CD14-positive monocyte (primary cell): Measurements from ENCODE around the gene BROX. TPM values are rescaled to one million over a fixed set of nuclear protein-coding genes. Genes with fewer than 3 reads are reported as not detected.
A peak's percentile ranks its signal among the peaks of the same experiment; 100 is the strongest.

Experiments used
- DNase-seq, 3 donors: peaks; one replicate each; pipeline ENCODE4 v3.0.0-alpha.2; 2011 to 2022
- H2AFZ ChIP-seq: 2 replicates; pipeline ENCODE4 v1.6.0; 2012; ENCODE audit warnings: mild to moderate bottlenecking, low read depth, low read length, inconsistent platforms; ENCODE audit not compliant: insufficient read depth, poor library complexity, severe bottlenecking
- H3K27ac ChIP-seq, 2 donors: 1 replicate in 1 of 2; 2 replicates in 1 of 2; pipeline ENCODE4 v1.5.1; 2012 to 2013; ENCODE audit warnings: low read length in 2 of 2, control low read depth in 1 of 2, inconsistent platforms in 1 of 2, low read depth in 1 of 2, mild to moderate bottlenecking in 1 of 2
- H3K27me3 ChIP-seq, 2 donors: one replicate each; pipeline versions ENCODE4 v1.6.0 to v1.6.1; 2011 to 2013; ENCODE audit warnings: low read length in 2 of 2; ENCODE audit not compliant: control insufficient read depth in 2 of 2, insufficient read depth in 2 of 2
- H3K36me3 ChIP-seq, 2 donors: replicated peaks in 1 of 2; 1 replicate in 1 of 2; 2 replicates in 1 of 2; pipeline versions ENCODE4 v1.5.1 to v1.6.1; 2012 to 2013; ENCODE audit warnings: low read length in 2 of 2, control low read depth in 1 of 2, inconsistent platforms in 1 of 2, mild to moderate bottlenecking in 1 of 2; ENCODE audit not compliant: insufficient read depth in 2 of 2, control insufficient read depth in 1 of 2
- H3K4me1 ChIP-seq, 2 donors: 1 replicate in 1 of 2; 2 replicates in 1 of 2; pipeline versions ENCODE4 v1.5.1 to v1.6.1; 2012 to 2013; ENCODE audit warnings: low read length in 2 of 2, control low read depth in 1 of 2, inconsistent platforms in 1 of 2, mild to moderate bottlenecking in 1 of 2, moderate library complexity in 1 of 2; ENCODE audit not compliant: insufficient read depth in 2 of 2, control insufficient read depth in 1 of 2
- H3K4me2 ChIP-seq: replicated peaks from 2 replicates; pipeline ENCODE3; 2012; ENCODE audit warnings: low read length, moderate library complexity, mild to moderate bottlenecking; ENCODE audit not compliant: poor library complexity, severe bottlenecking; ENCODE audit errors: extremely low read depth
- H3K4me3 ChIP-seq, 3 experiments: fragments of 200-600 bp in 1 of 3; sonication (generic) in 1 of 3; replicated peaks in 1 of 3; 1 replicate in 2 of 3; 2 replicates in 1 of 3; pipeline ENCODE4 v1.5.1; 2011 to 2013; ENCODE audit warnings: low read length in 3 of 3, mild to moderate bottlenecking in 3 of 3, control low read depth in 2 of 3, low read depth in 2 of 3, inconsistent platforms in 1 of 3, moderate library complexity in 1 of 3
- H3K79me2 ChIP-seq: 2 replicates; pipeline ENCODE4 v1.6.0; 2012; ENCODE audit warnings: mild to moderate bottlenecking, control low read depth, inconsistent platforms, low read length, moderate library complexity; ENCODE audit not compliant: insufficient read depth
- H3K9ac ChIP-seq: 2 replicates; pipeline ENCODE4 v1.6.0; 2017; ENCODE audit warnings: low read length, mild to moderate bottlenecking; ENCODE audit not compliant: insufficient read depth, poor library complexity, severe bottlenecking
- H3K9me3 ChIP-seq, 2 donors: replicated peaks in 1 of 2; 1 replicate in 1 of 2; 2 replicates in 1 of 2; pipeline versions ENCODE4 v1.5.1 to v1.6.1; 2012 to 2013; ENCODE audit warnings: low read length in 2 of 2, control low read depth in 1 of 2; ENCODE audit not compliant: control insufficient read depth in 1 of 2, insufficient read depth in 1 of 2
- H4K20me1 ChIP-seq: 2 replicates; pipeline ENCODE4 v1.6.0; 2012; ENCODE audit warnings: mild to moderate bottlenecking, low read length, control low read depth, moderate library complexity; ENCODE audit not compliant: insufficient read depth
- H3K27ac Mint-ChIP-seq, 7 donors: one replicate each; pipeline ENCODE4 v1.8.0; 2020; ENCODE audit warnings: mild to moderate bottlenecking in 7 of 7, mixed read lengths in 7 of 7, moderate library complexity in 6 of 7, inconsistent platforms in 2 of 7
- H3K27me3 Mint-ChIP-seq, 3 donors: one replicate each; pipeline ENCODE4 v1.8.0; 2021 to 2022; ENCODE audit warnings: low read depth in 3 of 3, mild to moderate bottlenecking in 3 of 3, mixed read lengths in 3 of 3, moderate library complexity in 3 of 3, inconsistent platforms in 1 of 3
- H3K36me3 Mint-ChIP-seq, 2 donors: one replicate each; pipeline ENCODE4 v1.8.0; 2020; ENCODE audit warnings: mixed read lengths in 2 of 2, inconsistent platforms in 1 of 2, mild to moderate bottlenecking in 1 of 2
- H3K4me1 Mint-ChIP-seq: one replicate; pipeline ENCODE4 v1.8.0; 2020; ENCODE audit warnings: mild to moderate bottlenecking, mixed read lengths
- H3K4me3 Mint-ChIP-seq, 2 donors: one replicate each; pipeline ENCODE4 v1.8.0; 2020; ENCODE audit warnings: mild to moderate bottlenecking in 2 of 2, mixed read lengths in 2 of 2, moderate library complexity in 1 of 2
- H3K9me3 Mint-ChIP-seq, 7 donors: one replicate each; pipeline ENCODE4 v1.8.0; 2020 to 2022; ENCODE audit warnings: mixed read lengths in 7 of 7, mild to moderate bottlenecking in 6 of 7, moderate library complexity in 6 of 7, inconsistent platforms in 2 of 7
- CTCF ChIP-seq: fragments of 200-600 bp; IDR thresholded peaks from one replicate; pipeline ENCODE4 v1.8.0; 2022; ENCODE audit warnings: antibody characterized with exemption, mild to moderate bottlenecking
- WGBS: methylation state at CpG from one replicate; pipeline ENCODE4 v1.1.5; 2013; ENCODE audit warnings: missing lambda C conversion rate; ENCODE audit not compliant: insufficient coverage; 5-methylcytosine and 5-hydroxymethylcytosine counted together
- intact Hi-C, 2 donors: fragments of 100-400 bp; cut with micrococcal nuclease; formaldehyde crosslinking; loops; one replicate each; pipeline versions ENCODE4 v1.15.0 to v1.15.1; 2023
- polyA plus RNA-seq, 3 donors: library from polyadenylated mRNA; depleted of rRNA in 1 of 3; unstranded in 2 of 3; stranded (reverse) in 1 of 3; fragments of 300-500 nt in 2 of 3; fragments of >200 nt in 1 of 3; fragmentation: Illumina TruSeq in 2 of 3; gene quantifications; 1 replicate in 2 of 3; 2 replicates in 1 of 3; pipeline ENCODE4 v1.2.3, GENCODE V29; 2012 to 2021

The BROX gene
- polyA plus RNA-seq, 3 donors, result 9.0 to 35.4 (median 26.2) TPM

GRCh38 chr1:222694927-222695326, 17.4 kb upstream of the BROX start:
- Histone ChIP-seq H3K4me1 (no peaks in the 10 kb centered on the region), H3K4me3 (no peak overlapping the region), H3K9me3 (no peaks in the 10 kb centered on the region), H3K27ac (no peak overlapping the region), H3K79me2 (peaks cover 16% of the 10 kb centered on the region), H3K9ac (no peak overlapping the region), H4K20me1 (peaks cover 15% of the 10 kb centered on the region), H2AFZ (no peak overlapping the region), H3K36me3 (peaks cover 29 to 63% of the 10 kb centered on the region in 2 donors), H3K27me3 (no peaks in the 10 kb centered on the region), H3K4me2 (no peak overlapping the region)
- no peaks in the 10 kb centered on the region for H3K9me3 Mint-ChIP-seq
- TF ChIP-seq CTCF, result no peak
- peak overlapping the region in 2 of 7 donors; percentile 36 to 39 for H3K27ac Mint-ChIP-seq
- intact Hi-C loops, result no loop called here
- no peak for DNase-seq
- no peak overlapping the region for H3K4me3 Mint-ChIP-seq
- no peaks in the 10 kb centered on the region for H3K27me3 Mint-ChIP-seq
- no CpG with 5 or more reads among the region's 5 CpGs for WGBS
- H3K4me1 Mint-ChIP-seq, result no peaks in the 10 kb centered on the region
- peaks cover 18 to 24% of the 10 kb centered on the region in 2 donors for H3K36me3 Mint-ChIP-seq

- intact Hi-C loops, result no loop called here
- H3K9me3 ChIP-seq, result no peaks in the 10 kb centered on the region
These were observed 15.6 kb upstream of the BROX start for GRCh38 chr1:222696741-222697140.

More at GRCh38 chr1:222696741-222697140, 15.6 kb upstream of the BROX start:
- H3K27ac ChIP-seq, result no peak overlapping the region
- no peak overlapping the region for H3K9ac ChIP-seq
- H3K4me2 ChIP-seq, result no peak overlapping the region
- peaks cover 19% of the 10 kb centered on the region for H3K79me2 ChIP-seq
- H2AFZ ChIP-seq, result no peak overlapping the region
- no peak for DNase-seq
- Mint-ChIP-seq H3K9me3 (no peaks in the 10 kb centered on the region), H3K27me3 (no peaks in the 10 kb centered on the region), H3K27ac (no peak overlapping the region), H3K4me3 (no peak overlapping the region), H3K4me1 (no peaks in the 10 kb centered on the region), H3K36me3 (peaks cover 26 to 36% of the 10 kb centered on the region in 2 donors)
- 100% methylated on average over 1 of the region's 8 CpGs for WGBS
- no peaks in the 10 kb centered on the region for H3K27me3 ChIP-seq
- peaks cover 29 to 66% of the 10 kb centered on the region in 2 donors for H3K36me3 ChIP-seq
- H3K4me1 ChIP-seq, result no peaks in the 10 kb centered on the region
- TF ChIP-seq CTCF, result no peak
- peaks cover 15% of the 10 kb centered on the region for H4K20me1 ChIP-seq
- H3K4me3 ChIP-seq, result no peak overlapping the region
